CD4-positive, alpha-beta T cell treated with Interleukin-15 for 1 hour (primary cell): ENCODE data around the gene PAK4.
"Not testable (repeated sequence)": the region's sequence is repeated elsewhere in the genome, so short reads cannot be mapped to it uniquely, and the experiment has no call there.

Source experiments
- DNase-seq: peaks from one replicate; pipeline ENCODE4 v3.0.0-alpha.2; 2020

PAK4 gene

DNA sequence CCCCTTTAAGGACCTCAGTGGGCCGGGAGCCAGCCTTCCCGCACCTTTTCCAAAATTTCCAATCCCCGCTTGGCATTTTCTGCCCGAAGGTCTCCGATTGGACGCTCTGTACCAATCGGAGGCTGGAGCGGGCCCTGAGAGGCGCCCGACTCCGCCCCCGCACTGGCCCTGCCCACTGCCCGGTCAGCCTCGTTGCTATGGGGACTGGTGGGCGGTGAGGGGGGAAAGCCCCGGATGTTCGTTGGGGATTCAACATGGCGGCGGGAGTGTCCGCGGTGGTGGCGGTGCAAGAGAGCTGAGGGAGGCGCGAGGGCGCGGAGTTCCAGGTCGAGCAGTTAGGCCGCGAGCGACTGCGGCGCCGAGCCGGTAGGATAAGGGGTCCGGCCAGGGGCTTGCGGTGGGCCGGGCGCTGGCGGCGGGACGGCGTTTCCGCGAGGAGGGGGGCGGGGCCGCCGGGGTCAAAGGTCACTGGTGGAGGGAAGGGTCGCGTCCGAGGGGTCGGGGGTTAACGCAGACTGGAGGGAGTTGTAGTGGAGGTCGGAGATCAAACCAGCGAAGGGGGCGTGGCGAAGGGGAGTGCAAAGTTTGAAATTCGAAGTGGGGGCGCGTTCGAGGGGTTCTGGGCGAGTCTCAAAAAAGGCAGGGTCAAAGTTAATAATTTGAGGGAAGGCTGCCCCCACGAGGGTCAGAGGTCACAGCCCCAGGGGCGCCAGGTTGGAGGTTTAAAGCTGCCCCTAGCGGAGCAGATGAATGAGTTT, at the start of gene PAK4:
TSS of gene PAK4 (plus strand) at position 233 of the 758 bp plus-strand sequence. CDS start 43,768 bp downstream, outside the sequence.
- DNase-seq = peak; percentile 96

DNA sequence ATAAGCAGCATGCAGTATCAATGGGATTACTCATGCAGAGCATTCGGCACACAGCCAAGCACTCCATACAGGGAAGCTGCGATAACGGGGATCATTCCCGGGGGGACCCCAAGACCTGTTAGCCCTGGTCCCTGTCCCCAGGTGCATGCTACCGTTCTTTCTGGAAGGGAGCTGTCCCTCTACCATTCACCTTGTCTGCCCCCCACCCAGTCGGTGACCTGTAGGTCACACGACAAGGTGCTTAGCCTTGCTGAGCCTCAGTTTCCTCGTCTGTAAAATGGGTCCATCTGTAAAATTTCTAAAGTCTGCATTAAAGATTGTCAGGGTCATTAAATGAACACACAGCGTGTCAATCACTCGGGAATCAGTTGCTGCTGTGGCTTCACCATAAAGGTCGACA, 48.3 kb upstream of the PAK4 start:
- DNase-seq = no peak

DNA sequence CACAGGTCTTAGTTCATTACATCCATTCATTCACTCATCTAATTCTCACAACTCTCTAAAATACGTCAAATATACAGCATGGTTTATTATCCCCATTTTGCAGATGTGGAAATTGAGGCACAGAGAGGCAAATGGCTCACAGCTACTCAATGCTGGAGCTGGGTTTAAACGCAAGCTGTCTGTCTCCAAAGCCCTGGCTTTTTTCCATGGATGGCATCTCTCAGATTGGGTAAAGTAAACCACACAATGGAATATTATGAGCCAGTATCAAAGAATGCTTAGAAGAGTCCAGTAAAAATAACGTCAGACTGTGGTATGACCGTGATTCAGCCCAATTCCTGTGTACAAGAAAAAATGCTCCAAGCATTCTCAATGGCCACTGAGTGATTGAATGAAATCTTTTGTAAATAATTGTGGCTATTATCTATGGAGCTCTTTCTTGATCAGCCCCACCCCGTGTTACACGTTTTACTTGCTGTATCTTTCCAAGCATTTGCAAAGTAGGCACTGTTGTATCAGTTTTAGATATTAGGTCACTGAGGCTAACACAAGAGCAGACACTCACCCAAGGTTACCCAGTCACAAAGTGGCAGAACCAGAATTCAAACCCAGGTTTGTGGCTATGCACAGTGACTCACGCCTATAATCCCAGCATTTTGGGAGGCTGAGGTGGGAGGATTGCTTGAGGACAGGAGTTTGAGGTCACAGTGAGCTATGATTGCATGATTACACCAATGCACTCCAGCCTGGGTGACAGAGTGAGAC, 47.0 kb upstream of the PAK4 start:
- DNase-seq = no peak

DNA sequence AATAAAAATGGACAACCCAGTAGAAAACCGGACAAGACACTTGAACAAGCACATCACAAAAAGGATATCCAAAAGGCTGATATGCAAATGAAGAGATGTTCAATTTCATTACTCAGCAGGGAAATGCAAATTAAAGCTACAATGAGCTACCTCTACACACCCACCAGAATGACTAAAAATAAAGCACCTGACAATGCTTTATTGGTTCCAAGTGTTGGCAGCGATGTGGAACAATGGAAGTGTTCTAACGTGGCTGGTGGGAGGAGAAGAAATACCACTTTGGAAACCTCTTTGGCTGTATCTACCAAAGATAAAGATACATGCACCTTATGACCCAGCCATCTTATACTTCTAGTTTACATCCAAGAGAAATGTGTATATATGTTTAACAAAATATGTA, 45.2 kb upstream of the PAK4 start:
- DNase-seq = no peak

DNA sequence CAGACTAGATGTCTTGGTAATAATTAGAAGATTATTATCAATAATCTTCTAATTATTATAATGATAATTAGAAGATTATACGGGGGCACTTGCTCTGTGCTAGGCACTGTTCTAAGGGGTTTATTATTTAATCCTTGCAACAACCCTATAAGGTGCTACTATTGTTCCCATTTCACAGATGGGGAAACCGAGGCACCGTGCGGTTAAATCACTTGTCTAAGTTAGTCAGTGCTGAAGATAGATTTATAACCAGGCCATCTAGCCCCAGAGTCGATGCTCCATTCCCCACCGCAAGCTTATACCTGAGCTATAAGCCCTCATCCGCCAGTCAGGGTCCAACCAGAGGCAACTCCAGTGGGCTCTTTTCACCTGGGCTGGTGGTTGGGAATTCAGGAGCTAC, 43.4 kb upstream of the PAK4 start:
- no peak for DNase-seq

DNA sequence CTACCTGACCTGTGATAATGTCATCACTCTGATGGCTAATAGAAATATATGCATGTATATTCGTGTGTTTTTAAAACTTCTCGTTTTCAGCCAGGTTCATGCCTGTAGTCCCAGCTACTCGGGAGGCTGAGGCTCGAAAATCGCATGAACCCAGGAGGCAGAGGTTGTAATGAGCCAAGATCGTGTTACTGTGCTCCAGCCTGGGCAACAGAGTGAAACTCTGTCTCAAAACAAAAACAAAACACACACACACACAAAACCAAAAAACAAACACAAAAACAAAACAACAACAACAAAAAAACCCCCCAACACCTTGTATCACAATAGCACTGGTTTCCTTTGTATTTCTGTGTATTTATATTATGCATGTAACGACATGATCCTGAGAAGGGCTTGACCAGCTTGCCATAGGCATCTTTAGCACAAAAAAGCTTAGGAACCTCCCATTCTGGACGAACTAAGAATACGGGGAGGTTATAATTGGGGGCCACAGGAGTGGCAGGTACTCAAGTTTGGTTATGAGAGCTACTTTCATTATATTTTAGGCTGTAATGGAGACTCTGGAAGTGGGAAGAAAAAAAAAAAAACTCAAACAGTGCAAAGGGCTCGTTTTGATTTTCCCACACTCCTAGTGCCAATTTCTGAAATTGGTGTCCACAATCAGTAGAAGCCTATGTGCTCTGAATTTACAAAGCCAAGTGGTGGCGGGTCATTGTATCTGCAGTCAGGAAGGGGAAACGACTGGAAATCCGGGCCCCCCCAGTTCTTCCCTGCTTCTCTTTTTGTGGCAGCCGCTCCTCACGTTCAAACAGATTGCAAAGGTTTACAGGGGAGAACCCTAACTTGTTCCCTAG, 42.6 kb upstream of the PAK4 start:
- DNase-seq = no peak

DNA sequence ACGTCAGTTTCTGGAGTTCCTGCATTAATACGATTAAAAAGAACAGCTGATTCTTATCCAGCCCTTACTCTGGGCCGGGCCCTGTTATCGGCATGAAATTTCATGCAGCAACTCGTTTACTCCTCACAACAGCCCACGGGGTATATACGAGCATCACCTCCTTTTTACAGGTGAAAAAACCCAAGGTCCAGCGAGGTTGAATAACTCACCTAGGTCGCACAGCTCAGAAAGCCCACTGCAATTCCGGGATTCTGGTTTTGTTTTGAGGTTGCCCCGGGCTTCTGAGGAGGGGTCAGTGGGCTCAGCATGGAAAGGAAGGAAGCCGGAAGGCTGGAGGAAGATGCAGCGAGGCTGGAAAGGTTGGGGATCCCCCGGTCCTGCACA, 42.0 kb upstream of the PAK4 start:
- no peak for DNase-seq

DNA sequence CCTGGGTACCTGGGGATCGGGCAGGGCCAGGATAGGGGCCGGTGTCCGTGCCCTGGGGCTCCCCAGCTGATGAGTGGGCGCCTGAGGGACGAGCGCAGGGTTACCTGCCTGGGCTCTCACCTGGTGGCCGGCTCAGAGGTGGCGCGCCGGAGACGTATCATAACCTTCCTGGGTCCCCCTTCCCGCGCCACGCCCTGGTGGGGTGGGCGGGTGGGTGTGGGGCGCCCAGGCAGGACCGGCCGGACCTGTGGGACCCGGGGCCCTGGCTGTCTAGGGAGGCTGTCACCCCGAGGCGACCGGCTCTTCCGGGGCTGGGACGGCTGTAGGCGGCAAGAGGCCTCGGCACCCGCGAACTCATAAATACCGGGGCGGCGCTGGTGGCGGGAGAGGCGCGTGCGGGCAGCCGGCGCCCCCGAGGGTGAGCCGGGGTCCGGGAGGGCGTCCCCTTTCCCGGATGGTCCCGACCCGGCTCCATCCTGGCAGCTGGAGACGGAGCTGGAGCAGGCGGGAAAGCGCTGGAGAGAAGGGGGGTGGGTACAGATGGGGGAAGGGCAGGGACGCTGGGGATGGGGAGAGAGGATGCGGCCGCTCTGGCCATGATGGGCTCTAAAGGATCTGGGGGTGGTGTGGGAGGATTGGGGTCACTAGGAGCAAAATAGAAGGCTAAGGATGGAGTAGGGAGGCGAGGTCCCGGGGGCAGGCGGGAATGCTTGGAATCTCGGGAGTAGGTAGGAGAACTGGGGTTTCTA, 41.4 kb upstream of the PAK4 start, which contains the start of gene ACP7:
TSS of gene ACP7 (plus strand) at position 386 of the 749 bp plus-strand sequence. CDS start 902 bp downstream, outside the sequence.
- DNase-seq = no peak

DNA sequence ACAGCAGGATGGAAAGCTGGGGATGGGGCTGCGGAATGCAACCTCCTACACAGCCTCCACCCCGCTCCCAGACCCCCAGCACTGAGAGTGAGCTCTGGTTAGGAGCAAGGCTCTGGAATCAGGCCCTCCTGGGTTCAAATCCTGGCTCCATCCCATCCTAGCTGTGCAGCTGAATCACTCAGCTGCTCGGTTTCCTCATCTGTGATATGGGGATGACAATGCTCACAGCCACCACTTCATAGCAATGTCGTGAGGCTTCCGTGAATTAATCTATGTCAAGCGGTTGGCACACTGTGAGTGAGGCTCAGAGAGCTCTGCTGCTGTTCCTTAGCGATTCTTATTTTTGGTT, 40.9 kb upstream of the PAK4 start:
- DNase-seq = no peak

DNA sequence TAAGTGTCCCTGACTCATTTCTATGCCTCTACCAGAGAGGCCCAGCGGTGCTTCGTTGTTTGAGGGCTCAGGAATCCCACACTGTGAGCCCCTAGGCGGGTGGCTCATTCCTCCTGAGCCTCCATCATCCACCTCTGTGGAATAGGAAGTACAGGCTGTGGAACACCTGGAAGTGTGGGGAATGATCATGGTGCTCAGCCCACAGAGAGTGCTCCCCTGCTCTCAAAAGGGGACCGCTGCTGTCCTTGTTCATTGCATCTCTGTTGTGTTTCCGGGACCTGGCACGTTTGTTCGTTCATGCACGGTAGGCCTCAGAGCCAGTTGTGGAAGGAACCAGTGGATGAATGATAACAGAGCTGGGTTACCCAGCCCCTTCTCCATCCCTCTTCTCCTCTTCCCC, 40.2 kb upstream of the PAK4 start:
- DNase-seq = no peak

DNA sequence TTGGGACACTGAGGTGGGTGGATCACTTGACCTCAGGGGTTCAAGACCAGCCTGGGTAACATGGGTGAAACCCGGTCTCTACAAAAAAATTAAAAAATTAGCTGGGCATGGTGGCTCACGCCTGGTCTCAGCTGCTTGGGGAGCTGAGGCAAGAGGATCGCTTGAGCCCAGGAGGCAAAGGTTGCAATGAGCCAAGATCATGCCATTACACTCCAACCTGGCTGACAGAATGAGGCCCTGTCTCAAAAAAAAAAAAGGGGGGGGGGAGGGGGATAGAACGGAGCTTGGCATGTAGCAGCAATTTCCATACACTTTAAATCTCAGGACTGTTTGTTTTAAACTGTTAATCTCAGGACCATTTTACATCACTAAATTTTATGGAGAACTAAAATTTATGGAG, 39.2 kb upstream of the PAK4 start:
- DNase-seq = no peak

DNA sequence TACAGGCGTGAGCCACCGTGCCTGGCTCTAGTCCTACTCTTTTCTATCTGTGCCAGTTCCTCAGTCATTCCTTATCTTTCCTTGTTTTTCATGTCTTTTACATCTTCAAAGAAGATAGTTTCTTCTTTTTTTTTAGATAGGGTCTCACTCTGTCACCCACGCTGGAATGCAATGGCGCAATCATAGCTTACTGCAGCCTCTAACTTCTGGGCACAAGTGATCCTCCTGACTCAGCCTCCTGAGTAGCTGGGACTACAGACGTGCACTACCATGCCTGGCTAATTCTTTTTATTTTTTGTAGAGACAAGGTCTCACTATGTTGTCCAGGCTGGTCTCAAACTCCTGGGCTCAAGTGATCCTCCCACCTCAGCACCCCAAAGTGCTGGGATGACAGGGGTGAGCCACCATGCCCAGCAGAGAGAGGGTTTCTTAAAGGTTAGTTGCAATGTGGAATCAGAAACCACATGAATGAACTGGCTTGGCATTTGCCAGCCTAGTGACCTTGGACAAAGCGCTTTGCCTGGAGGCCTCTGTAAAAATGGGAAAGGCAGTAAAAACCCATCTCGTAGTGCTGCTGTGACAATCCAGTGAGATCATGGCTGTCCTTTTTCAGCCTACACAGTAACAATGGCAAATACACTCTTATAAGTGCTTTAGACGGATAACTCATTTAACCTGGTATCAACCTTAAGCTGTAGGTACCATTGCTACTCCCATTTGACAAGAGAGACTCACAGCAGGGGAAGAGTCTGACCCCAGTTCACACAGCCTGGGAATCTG, 37.5 kb upstream of the PAK4 start:
- DNase-seq = no peak

DNA sequence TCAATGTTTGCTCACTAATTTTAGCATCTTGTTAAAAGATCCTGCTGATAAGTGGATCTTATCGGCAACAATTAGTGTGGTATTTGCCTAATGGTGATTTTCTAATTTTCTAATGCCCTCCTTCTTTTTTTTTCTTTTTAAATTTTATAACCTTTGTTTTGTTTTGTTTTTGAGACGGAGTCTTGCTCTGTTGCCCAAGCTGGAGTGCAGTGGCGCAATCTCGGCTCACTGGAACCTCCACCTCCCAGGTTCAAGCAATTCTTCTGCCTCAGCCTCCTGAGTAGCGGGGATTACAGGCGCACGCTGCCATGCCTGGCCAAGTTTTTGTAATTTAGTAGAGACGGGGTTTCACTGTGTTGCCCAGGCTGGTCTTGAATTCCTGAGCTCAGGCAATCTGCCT, 35.6 kb upstream of the PAK4 start:
- not testable (repeated sequence) for DNase-seq

DNA sequence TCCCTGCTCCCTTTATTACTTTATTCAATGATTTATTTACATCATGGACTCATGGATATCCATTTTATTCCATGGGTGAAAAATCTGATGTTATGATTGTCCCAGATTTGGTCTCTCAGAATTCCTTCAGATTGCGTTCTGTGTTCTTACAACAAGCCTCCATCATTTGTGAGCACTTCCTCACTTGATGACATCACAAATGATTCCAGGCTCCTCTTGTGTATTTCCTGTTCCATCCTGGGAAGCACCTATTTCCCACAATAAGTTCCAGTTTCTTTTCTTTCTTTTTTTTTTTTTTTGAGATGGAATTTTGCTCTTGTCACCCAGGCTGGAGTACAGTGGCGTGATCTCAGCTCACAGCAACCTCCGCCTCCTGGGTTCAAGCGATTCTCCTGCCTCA, 34.7 kb upstream of the PAK4 start:
- no peak for DNase-seq

DNA sequence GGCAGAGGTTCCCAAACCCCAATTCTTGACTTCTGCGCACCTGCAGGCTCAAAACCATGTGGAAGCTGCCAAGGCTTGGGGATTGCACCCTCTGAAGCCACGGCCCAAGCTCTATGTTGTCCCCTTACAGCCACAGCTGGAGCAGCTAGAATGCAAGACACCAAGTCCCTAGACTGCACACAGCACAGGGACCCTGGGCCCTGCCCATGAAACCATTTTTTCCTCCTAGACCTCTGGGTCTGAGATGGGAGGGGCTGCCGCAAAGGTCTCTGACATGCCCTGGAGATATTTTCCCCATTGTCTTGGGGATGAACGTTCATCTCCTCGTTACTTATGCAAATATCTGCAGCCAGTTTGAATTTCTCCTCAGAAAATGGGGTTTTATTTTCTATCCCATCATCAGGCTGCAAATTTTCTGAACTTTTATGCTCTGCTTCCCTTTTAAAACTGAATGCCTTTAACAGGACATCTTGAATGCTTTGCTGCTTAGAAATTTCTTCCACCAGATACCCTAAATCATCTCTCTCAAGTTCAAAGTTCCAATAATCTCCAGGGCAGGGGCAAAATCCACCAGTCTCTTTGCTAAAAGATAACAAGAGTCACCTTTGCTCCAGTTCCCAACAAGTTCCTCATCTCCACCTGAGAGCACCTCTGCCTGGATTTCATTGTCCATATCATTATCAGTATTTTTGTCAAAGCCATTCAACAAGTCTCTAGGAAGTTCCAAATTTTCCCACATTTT, 29.6 kb upstream of the PAK4 start:
- not testable (repeated sequence) for DNase-seq

DNA sequence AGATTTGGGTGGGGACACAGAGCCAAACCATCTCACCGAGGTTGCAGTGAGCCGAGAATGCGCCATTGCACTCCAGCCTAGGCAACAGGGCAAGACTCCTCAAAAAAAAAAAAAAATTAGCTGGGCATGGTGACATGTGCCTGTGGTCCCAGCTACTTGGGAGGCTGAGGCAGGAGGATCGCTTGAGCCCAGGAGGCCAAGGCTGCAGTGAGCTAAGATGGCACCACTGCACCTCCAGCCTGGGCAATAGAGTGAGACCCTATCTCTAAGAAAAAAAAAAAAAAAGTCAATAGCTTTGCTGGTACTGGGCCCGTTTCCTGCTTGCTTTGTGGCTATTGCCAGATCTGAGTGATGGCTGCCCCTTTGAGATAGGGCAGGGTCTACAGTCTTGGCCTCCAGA, 28.3 kb upstream of the PAK4 start:
- no peak for DNase-seq

DNA sequence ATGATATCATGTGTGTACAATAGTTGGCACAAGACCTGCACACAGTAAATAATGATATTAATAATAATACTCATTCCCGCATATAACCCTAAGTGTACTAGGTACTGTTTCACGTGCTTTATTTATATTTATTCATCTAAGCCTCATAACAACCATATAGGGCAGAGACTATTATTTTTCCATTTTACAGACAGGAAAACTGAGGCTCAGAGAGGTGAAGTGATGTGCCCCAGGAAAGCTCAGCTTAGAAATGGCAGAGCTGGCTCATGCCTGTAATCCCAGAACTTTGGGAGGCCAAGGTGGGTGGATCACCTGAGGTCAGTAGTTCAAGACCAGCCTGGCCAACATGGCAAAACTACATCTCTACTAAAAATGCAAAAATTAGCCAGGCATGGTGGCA, 27.9 kb upstream of the PAK4 start:
- no peak for DNase-seq

DNA sequence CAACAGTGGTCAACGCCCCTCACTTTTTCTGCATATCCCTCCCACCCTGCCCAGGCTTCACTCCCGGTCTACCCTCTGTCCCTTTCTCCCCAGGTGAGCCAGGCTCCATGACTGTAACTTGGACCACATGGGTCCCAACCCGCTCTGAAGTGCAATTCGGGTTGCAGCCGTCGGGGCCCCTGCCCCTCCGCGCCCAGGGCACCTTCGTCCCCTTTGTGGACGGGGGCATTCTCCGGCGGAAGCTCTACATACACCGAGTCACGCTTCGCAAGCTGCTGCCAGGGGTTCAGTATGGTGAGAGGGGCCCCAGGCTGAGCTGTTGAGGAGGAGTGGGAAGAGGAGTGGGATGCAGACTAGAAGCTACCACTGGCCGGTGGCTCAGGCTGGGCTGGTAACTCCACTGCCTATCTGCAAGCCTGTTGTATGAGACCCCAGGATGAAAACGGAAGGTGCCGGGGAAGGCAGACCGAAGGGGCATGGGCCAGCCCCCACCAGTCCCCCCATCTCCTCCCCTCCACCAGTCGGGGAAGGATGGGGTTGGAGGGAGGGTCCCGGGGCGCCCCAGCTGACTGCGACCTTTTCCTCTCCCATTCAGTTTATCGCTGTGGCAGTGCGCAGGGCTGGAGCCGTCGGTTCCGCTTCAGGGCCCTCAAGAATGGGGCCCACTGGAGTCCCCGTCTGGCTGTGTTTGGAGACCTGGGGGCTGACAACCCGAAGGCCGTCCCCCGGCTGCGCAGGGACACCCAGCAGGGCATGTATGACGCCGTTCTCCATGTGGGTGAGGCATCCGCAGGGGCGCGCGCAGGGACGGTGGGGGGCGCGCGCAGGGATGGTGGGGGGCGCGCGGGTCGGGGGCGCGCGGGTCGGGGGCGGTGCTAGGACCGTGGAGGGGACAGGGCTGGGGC, 27.0 kb upstream of the PAK4 start:
- no peak for DNase-seq

DNA sequence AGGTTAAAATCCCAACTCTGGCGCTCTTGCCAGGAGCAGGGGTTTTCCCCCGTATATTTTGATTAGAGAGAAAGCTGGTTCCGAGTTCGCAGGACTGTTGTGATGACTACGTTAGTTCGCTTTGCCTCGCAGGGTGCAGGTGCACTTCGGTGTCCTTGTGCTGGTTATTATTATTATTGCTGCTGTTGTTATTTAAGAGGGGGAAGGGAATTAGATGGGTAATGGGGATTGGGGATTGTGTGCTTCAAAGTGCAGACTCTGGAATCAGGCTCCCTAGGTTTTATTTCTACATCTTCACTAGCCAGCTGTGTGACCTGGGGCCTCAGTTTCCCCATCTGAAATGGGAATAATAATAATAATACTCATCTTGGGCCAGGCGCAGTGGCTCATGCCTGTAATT, 26.2 kb upstream of the PAK4 start:
- no peak for DNase-seq

DNA sequence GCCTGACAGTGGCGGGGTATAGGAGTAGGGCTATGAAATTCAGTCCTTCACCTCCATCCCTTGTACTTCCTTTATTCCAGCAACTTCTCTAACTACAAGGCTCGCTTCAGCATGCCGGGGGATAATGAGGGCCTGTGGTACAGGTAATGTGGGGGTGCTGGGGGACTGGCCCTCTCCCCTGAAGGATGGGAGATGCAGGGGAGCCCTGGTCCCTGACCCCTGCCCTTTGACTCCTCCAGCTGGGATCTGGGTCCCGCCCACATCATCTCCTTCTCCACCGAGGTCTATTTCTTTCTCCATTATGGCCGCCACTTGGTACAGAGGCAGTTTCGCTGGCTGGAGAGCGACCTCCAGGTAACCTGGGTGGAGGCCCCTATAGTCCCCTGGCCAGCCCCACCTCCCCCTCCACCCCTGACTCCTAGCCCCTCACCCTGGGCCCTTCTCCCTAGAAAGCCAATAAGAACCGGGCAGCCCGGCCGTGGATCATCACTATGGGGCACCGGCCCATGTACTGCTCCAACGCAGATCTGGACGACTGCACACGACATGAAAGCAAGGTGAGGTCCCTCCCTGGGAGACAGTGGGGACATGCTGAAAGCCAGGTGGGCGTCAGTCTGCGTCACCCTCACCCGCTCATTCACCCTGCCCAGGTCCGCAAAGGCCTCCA, 25.0 kb upstream of the PAK4 start:
- DNase-seq = no peak
